ENCODE measurements around the gene ZNF652. TPM values are rescaled to one million over a fixed set of nuclear protein-coding genes. Genes with fewer than 3 reads are reported as not detected.

ZNF652 gene
- total and polyA plus RNA-seq, 2 donors (not counting 1 experiment from before 2014, with no cell fraction given): 7.8 to 10.2 TPM

DNA sequence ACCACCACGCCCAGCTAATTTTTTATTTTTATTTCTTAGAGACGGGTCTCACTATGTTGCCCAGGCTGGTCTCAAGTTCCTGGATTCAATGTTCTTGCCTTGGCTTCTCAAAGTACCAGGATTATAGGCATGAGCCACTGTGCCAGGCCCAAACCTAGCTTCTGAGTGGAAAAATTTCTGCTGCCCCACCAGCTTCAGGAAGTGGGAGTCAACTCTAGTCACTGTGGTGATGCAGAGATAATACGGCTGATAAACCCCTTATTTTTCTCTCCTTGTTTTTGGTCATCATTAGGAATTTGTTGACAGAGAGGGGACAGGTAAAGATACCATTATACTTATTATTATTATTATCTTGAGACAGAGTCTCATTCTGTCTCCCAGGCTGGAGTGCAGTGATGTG, 103.7 kb downstream of the ZNF652 start:
- TF ChIP-seq EZH2 (IDR thresholded peaks at IDR 0.05; ENCODE audit: low read length, missing control alignments): no peak
- TF ChIP-seq, protein P1, sequence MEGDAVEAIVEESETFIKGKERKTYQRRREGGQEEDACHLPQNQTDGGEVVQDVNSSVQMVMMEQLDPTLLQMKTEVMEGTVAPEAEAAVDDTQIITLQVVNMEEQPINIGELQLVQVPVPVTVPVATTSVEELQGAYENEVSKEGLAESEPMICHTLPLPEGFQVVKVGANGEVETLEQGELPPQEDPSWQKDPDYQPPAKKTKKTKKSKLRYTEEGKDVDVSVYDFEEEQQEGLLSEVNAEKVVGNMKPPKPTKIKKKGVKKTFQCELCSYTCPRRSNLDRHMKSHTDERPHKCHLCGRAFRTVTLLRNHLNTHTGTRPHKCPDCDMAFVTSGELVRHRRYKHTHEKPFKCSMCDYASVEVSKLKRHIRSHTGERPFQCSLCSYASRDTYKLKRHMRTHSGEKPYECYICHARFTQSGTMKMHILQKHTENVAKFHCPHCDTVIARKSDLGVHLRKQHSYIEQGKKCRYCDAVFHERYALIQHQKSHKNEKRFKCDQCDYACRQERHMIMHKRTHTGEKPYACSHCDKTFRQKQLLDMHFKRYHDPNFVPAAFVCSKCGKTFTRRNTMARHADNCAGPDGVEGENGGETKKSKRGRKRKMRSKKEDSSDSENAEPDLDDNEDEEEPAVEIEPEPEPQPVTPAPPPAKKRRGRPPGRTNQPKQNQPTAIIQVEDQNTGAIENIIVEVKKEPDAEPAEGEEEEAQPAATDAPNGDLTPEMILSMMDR (conservative IDR thresholded peaks at IDR 0.05 in 1 of 2, IDR thresholded peaks at IDR 0.05 in 1 of 2; ENCODE audit: low read depth in 1 of 2, low read length in 2 of 2): no peak
- no peaks in the 10 kb centered on the region for H4K20me1 ChIP-seq (ENCODE audit: control insufficient read depth, extremely low read depth, insufficient read depth, low read length)
- no peaks in the 10 kb centered on the region for H3K36me3 ChIP-seq (ENCODE audit: control insufficient read depth, insufficient read depth, low read length)
- no peak overlapping the region for H2AFZ ChIP-seq (ENCODE audit: low read length)
- no peaks in the 10 kb centered on the region for H3K4me1 ChIP-seq (ENCODE audit: control insufficient read depth, extremely low read depth, insufficient read depth, low read length)
- no peak overlapping the region for H3K9ac ChIP-seq (ENCODE audit: insufficient read depth, low read length)
- H3K79me2 ChIP-seq (ENCODE audit: control insufficient read depth, insufficient read depth, low read length): no peaks in the 10 kb centered on the region
- no peaks in the 10 kb centered on the region for H3K27me3 ChIP-seq (ENCODE audit: control insufficient read depth, insufficient read depth, low read length)
- H3K4me2 ChIP-seq (ENCODE audit: extremely low read depth, insufficient read depth, low read length): no peak overlapping the region
- H3K4me3 ChIP-seq (replicated peaks in 1 of 4; ENCODE audit: control extremely low read depth in 1 of 4, insufficient read depth in 1 of 4, low read depth in 3 of 4, low read length in 4 of 4): no peak overlapping the region
- no peak for DNase-seq (ENCODE audit: low read depth in 2 of 2)
- H3K27ac ChIP-seq (ENCODE audit: insufficient read depth, low read length): no peak overlapping the region
- H3K9me3 ChIP-seq (ENCODE audit: control insufficient read depth, insufficient read depth, low read depth, low read length): no peaks in the 10 kb centered on the region

- no peaks in the 10 kb centered on the region for H3K79me2 ChIP-seq (ENCODE audit: control insufficient read depth, insufficient read depth, low read length)
- no peak for DNase-seq (ENCODE audit: low read depth in 2 of 2)
- H3K4me1 ChIP-seq (ENCODE audit: control insufficient read depth, extremely low read depth, insufficient read depth, low read length): no peaks in the 10 kb centered on the region
- no peak overlapping the region for H3K4me2 ChIP-seq (ENCODE audit: extremely low read depth, insufficient read depth, low read length)
- no peaks in the 10 kb centered on the region for H3K36me3 ChIP-seq (ENCODE audit: control insufficient read depth, insufficient read depth, low read length)
- TF ChIP-seq EZH2 (IDR thresholded peaks at IDR 0.05; ENCODE audit: low read length, missing control alignments): no peak
- TF ChIP-seq, protein P1 (conservative IDR thresholded peaks at IDR 0.05 in 1 of 2, IDR thresholded peaks at IDR 0.05 in 1 of 2; ENCODE audit: low read depth in 1 of 2, low read length in 2 of 2): no peak
- H3K4me3 ChIP-seq (replicated peaks in 1 of 4; ENCODE audit: control extremely low read depth in 1 of 4, insufficient read depth in 1 of 4, low read depth in 3 of 4, low read length in 4 of 4): no peak overlapping the region
- no peak overlapping the region for H3K9ac ChIP-seq (ENCODE audit: insufficient read depth, low read length)
- no peak overlapping the region for H2AFZ ChIP-seq (ENCODE audit: low read length)
- no peaks in the 10 kb centered on the region for H3K9me3 ChIP-seq (ENCODE audit: control insufficient read depth, insufficient read depth, low read depth, low read length)
- H4K20me1 ChIP-seq (ENCODE audit: control insufficient read depth, extremely low read depth, insufficient read depth, low read length): no peaks in the 10 kb centered on the region
- H3K27ac ChIP-seq (ENCODE audit: insufficient read depth, low read length): no peak overlapping the region
- peaks cover 6% of the 10 kb centered on the region for H3K27me3 ChIP-seq (ENCODE audit: control insufficient read depth, insufficient read depth, low read length)
Measured at GRCh38 chr17:49255125-49255524, 106.9 kb downstream of the ZNF652 start.

GRCh38 chr17:49254066-49254465, 108.0 kb downstream of the ZNF652 start:
- no peaks in the 10 kb centered on the region for H3K79me2 ChIP-seq (ENCODE audit: control insufficient read depth, insufficient read depth, low read length)
- H3K27me3 ChIP-seq (ENCODE audit: control insufficient read depth, insufficient read depth, low read length): peaks cover 8% of the 10 kb centered on the region
- TF ChIP-seq EZH2 (IDR thresholded peaks at IDR 0.05; ENCODE audit: low read length, missing control alignments): no peak
- TF ChIP-seq, protein P1 (conservative IDR thresholded peaks at IDR 0.05 in 1 of 2, IDR thresholded peaks at IDR 0.05 in 1 of 2; ENCODE audit: low read depth in 1 of 2, low read length in 2 of 2): no peak
- H4K20me1 ChIP-seq (ENCODE audit: control insufficient read depth, extremely low read depth, insufficient read depth, low read length): no peaks in the 10 kb centered on the region
- DNase-seq (ENCODE audit: low read depth in 2 of 2): no peak
- H3K36me3 ChIP-seq (ENCODE audit: control insufficient read depth, insufficient read depth, low read length): no peaks in the 10 kb centered on the region
- H2AFZ ChIP-seq (ENCODE audit: low read length): no peak overlapping the region
- no peak overlapping the region for H3K9ac ChIP-seq (ENCODE audit: insufficient read depth, low read length)
- H3K27ac ChIP-seq (ENCODE audit: insufficient read depth, low read length): no peak overlapping the region
- H3K9me3 ChIP-seq (ENCODE audit: control insufficient read depth, insufficient read depth, low read depth, low read length): no peaks in the 10 kb centered on the region
- no peak overlapping the region for H3K4me3 ChIP-seq (replicated peaks in 1 of 4; ENCODE audit: control extremely low read depth in 1 of 4, insufficient read depth in 1 of 4, low read depth in 3 of 4, low read length in 4 of 4)
- H3K4me2 ChIP-seq (ENCODE audit: extremely low read depth, insufficient read depth, low read length): no peak overlapping the region
- H3K4me1 ChIP-seq (ENCODE audit: control insufficient read depth, extremely low read depth, insufficient read depth, low read length): no peaks in the 10 kb centered on the region
